Tibial artery (tissue), 4 donors: Measurements from ENCODE around the gene LILRB4.
"Not testable (repeated sequence)": the region's sequence is repeated elsewhere in the genome, so short reads cannot be mapped to it uniquely, and the experiment has no call there.

Source experiments
- DNase-seq, 2 donors: peaks; one replicate each; pipeline ENCODE4 v3.0.0-alpha.2; 2019
- H3K27ac ChIP-seq, 2 donors: fragments of 200-600 bp; sonication (generic) in 1 of 2; 1 replicate in 1 of 2; 2 replicates in 1 of 2; pipeline ENCODE4 v1.5.1; 2018 to 2019; ENCODE audit warnings: mild to moderate bottlenecking in 1 of 2
- H3K27me3 ChIP-seq, 2 donors: fragments of 200-600 bp; sonication (generic) in 1 of 2; one replicate each; pipeline versions ENCODE4 v1.5.1 to v1.6.0; 2016 to 2019
- H3K36me3 ChIP-seq, 3 donors: fragments of 200-600 bp; sonication (generic) in 2 of 3; one replicate each; pipeline ENCODE4 v1.5.1; 2016 to 2019; ENCODE audit warnings: mild to moderate bottlenecking in 2 of 3
- H3K4me1 ChIP-seq, 4 donors: fragments of 200-600 bp; sonication (generic) in 2 of 4; 1 replicate in 3 of 4; 2 replicates in 1 of 4; pipeline ENCODE4 v1.5.1; 2016 to 2019
- H3K4me3 ChIP-seq, 2 donors: fragments of 200-600 bp; sonication (generic) in 1 of 2; 1 replicate in 1 of 2; 2 replicates in 1 of 2; pipeline ENCODE4 v1.5.1; 2018 to 2019; ENCODE audit warnings: mild to moderate bottlenecking in 2 of 2
- H3K9me3 ChIP-seq, 3 donors: fragments of 200-600 bp; sonication (generic) in 1 of 3; one replicate each; pipeline ENCODE4 v1.5.1; 2016 to 2019
- intact Hi-C: fragments of 100-400 bp; cut with DNase I; formaldehyde crosslinking; loops from one replicate; pipeline ENCODE4 v1.15.0; 2023; ENCODE audit warnings: low total_unique reads
- TF ChIP-seq, protein P1 (sequence below), 2 experiments: fragments of 200-600 bp in 1 of 2; fragments of 450-650 bp in 1 of 2; IDR thresholded peaks; one replicate each; pipeline ENCODE4 v1.5.1; 2017 to 2019; ENCODE audit warnings: antibody characterized with exemption in 2 of 2, mild to moderate bottlenecking in 1 of 2, moderate library complexity in 1 of 2

The LILRB4 gene

DNA sequence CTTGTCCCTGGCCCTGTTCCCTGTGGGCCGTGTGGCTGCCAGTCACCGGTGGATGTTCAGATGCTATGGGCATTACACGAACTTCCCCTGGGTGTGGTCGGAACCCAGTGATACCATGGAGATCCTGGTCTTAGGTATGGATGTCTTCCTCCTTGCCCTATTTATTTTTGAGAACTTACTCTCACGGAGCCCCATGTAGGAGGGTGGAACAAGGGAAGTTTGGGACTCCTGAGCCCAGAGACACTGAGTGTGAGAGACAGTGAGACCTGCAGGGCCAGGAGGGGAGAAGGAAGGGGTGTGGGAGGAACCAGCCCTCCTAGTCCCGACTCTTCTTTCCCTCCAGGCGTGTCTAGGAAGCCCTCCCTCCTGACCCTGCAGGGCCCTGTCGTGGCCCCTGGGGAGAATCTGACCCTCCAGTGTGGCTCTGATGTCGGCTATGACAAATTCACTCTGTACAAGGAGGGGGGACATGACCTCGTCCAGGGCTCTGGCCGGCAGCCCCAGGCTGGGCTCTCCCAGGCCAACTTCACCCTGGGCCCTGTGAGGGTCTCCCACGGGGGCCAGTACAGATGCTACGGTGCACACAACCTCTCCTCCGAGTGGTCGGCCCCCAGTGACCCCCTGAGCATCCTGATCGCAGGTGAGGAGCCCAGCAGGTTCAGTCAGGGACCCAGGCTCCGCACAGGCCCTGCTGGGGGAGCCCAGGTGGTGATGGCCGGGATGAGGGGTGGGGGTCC lies 46.6 kb downstream of the LILRB4 start:
- no peak for DNase-seq
- no peaks in the 10 kb centered on the region for H3K36me3 ChIP-seq
- H3K4me3 ChIP-seq = no peak overlapping the region
- H3K4me1 ChIP-seq = no peaks in the 10 kb centered on the region
- H3K9me3 ChIP-seq = no peaks in the 10 kb centered on the region
- no peak overlapping the region for H3K27ac ChIP-seq
- H3K27me3 ChIP-seq = no peaks in the 10 kb centered on the region
- intact Hi-C loops = no loop called here
- TF ChIP-seq, protein P1, sequence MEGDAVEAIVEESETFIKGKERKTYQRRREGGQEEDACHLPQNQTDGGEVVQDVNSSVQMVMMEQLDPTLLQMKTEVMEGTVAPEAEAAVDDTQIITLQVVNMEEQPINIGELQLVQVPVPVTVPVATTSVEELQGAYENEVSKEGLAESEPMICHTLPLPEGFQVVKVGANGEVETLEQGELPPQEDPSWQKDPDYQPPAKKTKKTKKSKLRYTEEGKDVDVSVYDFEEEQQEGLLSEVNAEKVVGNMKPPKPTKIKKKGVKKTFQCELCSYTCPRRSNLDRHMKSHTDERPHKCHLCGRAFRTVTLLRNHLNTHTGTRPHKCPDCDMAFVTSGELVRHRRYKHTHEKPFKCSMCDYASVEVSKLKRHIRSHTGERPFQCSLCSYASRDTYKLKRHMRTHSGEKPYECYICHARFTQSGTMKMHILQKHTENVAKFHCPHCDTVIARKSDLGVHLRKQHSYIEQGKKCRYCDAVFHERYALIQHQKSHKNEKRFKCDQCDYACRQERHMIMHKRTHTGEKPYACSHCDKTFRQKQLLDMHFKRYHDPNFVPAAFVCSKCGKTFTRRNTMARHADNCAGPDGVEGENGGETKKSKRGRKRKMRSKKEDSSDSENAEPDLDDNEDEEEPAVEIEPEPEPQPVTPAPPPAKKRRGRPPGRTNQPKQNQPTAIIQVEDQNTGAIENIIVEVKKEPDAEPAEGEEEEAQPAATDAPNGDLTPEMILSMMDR (IDR thresholded peaks at IDR 0.05) = no peak

DNA sequence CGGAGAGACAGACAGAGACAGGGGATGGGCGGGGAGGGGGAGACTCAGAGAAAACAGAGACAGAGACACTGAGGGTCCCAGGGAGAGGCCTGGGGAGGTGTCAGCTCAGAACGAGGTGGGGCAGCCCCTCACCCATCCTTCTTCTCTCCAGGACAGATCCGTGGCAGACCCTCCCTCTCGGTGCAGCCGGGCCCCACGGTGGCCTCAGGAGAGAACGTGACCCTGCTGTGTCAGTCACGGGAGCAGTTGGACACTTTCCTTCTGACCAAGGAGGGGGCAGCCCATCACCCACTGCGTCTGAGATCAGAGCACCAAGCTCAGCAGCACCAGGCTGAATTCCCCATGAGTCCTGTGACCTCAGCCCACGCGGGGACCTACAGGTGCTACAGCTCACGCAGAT lies 47.2 kb downstream of the LILRB4 start:
- H3K4me3 ChIP-seq, DNase-seq, H3K27ac ChIP-seq, H3K4me1 ChIP-seq, intact Hi-C loops, H3K9me3 ChIP-seq, H3K36me3 ChIP-seq, H3K27me3 ChIP-seq: not testable (repeated sequence)
